Tibial nerve (tissue), 4 donors: Measurements from ENCODE around the gene IDS. TPM values are rescaled to one million over a fixed set of nuclear protein-coding genes. Genes with fewer than 3 reads are reported as not detected.

Experiments
- DNase-seq, 2 donors: peaks; one replicate each; pipeline ENCODE4 v3.0.0-alpha.2; 2019; ENCODE audit warnings: low spot score in 2 of 2
- H3K27ac ChIP-seq, 4 donors: fragments of 200-600 bp; sonication (generic) in 3 of 4; one replicate each; pipeline ENCODE4 v1.5.1; 2017 to 2019; ENCODE audit warnings: mild to moderate bottlenecking in 1 of 4
- H3K27me3 ChIP-seq, 2 donors: fragments of 200-600 bp; sonication (generic) in 1 of 2; one replicate each; pipeline versions ENCODE4 v1.5.1 to v1.6.0; 2017 to 2019
- H3K36me3 ChIP-seq, 3 donors: fragments of 200-600 bp; sonication (generic); one replicate each; pipeline ENCODE4 v1.5.1; 2018 to 2019
- H3K4me1 ChIP-seq, 4 donors: fragments of 200-600 bp; sonication (generic) in 3 of 4; one replicate each; pipeline ENCODE4 v1.5.1; 2017 to 2019
- H3K4me3 ChIP-seq, 4 donors: fragments of 200-600 bp; sonication (generic) in 3 of 4; one replicate each; pipeline ENCODE4 v1.5.1; 2017 to 2019; ENCODE audit warnings: mild to moderate bottlenecking in 1 of 4, moderate library complexity in 1 of 4
- H3K9me3 ChIP-seq, 4 donors: fragments of 200-600 bp; sonication (generic) in 3 of 4; one replicate each; pipeline ENCODE4 v1.5.1; 2017 to 2019
- CTCF ChIP-seq, 5 experiments: fragments of 200-600 bp in 3 of 5; fragments of 450-650 bp in 2 of 5; sonication (generic) in 3 of 5; IDR thresholded peaks; one replicate each; pipeline ENCODE4 v1.5.1; 2016 to 2019; ENCODE audit warnings: antibody characterized with exemption in 5 of 5, mild to moderate bottlenecking in 3 of 5, moderate library complexity in 2 of 5
- EP300 ChIP-seq, 2 donors: sonication (generic); formaldehyde crosslinking; IDR thresholded peaks; one replicate each; pipeline ENCODE4 v1.6.1; 2017; ENCODE audit warnings: antibody characterized with exemption in 2 of 2, mild to moderate bottlenecking in 1 of 2
- POLR2A ChIP-seq, 2 donors: fragments of 450-650 bp; IDR thresholded peaks; one replicate each; pipeline ENCODE4 v1.6.1; 2017; ENCODE audit warnings: antibody characterized with exemption in 2 of 2, mild to moderate bottlenecking in 2 of 2, moderate library complexity in 2 of 2
- WGBS, 2 donors: methylation state at CpG; one replicate each; pipeline ENCODE4 v1.1.5; 2018; 5-methylcytosine and 5-hydroxymethylcytosine counted together
- total RNA-seq, 4 donors: library from RNA; depleted of rRNA; stranded (reverse); fragments of >200 nt; gene quantifications; one replicate each; pipeline ENCODE4 v1.1.0, GENCODE V29; 2016

Gene IDS
- total RNA-seq, 4 donors from 2014 or later = 68.4 to 118 (median 92.4) TPM

GRCh38 chrX:149462849-149463248 lies 42.3 kb downstream of the IDS start:
- Histone ChIP-seq H3K36me3 (no peaks in the 10 kb centered on the region), H3K4me3 (no peak overlapping the region), H3K27ac (no peak overlapping the region), H3K9me3 (no peaks in the 10 kb centered on the region), H3K4me1 (no peaks in the 10 kb centered on the region), H3K27me3 (no peaks in the 10 kb centered on the region)
- no peak for DNase-seq
- TF ChIP-seq POLR2A (IDR thresholded peaks at IDR 0.05) (no peak), EP300 (IDR thresholded peaks at IDR 0.05) (no peak), CTCF (IDR thresholded peaks at IDR 0.05) (no peak)
- 11 to 65% methylated on average over 1 of the region's 1 CpG for WGBS, 2 donors

- 65 to 78% methylated on average over 3 of the region's 3 CpGs for WGBS, 2 donors
Observed at GRCh38 chrX:149461746-149462145, 43.4 kb downstream of the IDS start.

GRCh38 chrX:149458586-149458985 lies 46.5 kb downstream of the IDS start:
- Histone ChIP-seq H3K4me1 (no peaks in the 10 kb centered on the region), H3K9me3 (no peaks in the 10 kb centered on the region), H3K27ac (no peak overlapping the region), H3K27me3 (no peaks in the 10 kb centered on the region), H3K36me3 (no peaks in the 10 kb centered on the region), H3K4me3 (no peak overlapping the region)
- DNase-seq = no peak
- no peak for TF ChIP-seq EP300 (IDR thresholded peaks at IDR 0.05)
- no peak for TF ChIP-seq CTCF (IDR thresholded peaks at IDR 0.05)
- TF ChIP-seq POLR2A (IDR thresholded peaks at IDR 0.05) = no peak

More at GRCh38 chrX:149461746-149462145, 43.4 kb downstream of the IDS start:
- DNase-seq = no peak
- no peaks in the 10 kb centered on the region for H3K36me3 ChIP-seq
- no peak overlapping the region for H3K27ac ChIP-seq
- TF ChIP-seq CTCF (IDR thresholded peaks at IDR 0.05) (no peak), POLR2A (IDR thresholded peaks at IDR 0.05) (no peak), EP300 (IDR thresholded peaks at IDR 0.05) (no peak)
- no peaks in the 10 kb centered on the region for H3K9me3 ChIP-seq
- H3K27me3 ChIP-seq = no peaks in the 10 kb centered on the region
- no peak overlapping the region for H3K4me3 ChIP-seq
- no peaks in the 10 kb centered on the region for H3K4me1 ChIP-seq

- TF ChIP-seq CTCF (IDR thresholded peaks at IDR 0.05) (no peak), EP300 (IDR thresholded peaks at IDR 0.05) (no peak), POLR2A (IDR thresholded peaks at IDR 0.05) (no peak)
- Histone ChIP-seq H3K9me3 (no peaks in the 10 kb centered on the region), H3K36me3 (no peaks in the 10 kb centered on the region), H3K4me3 (no peak overlapping the region), H3K27me3 (no peaks in the 10 kb centered on the region), H3K27ac (no peak overlapping the region), H3K4me1 (no peaks in the 10 kb centered on the region)
- 34 to 39% methylated on average over 9 of the region's 9 CpGs for WGBS, 2 donors
- no peak for DNase-seq
Observed at GRCh38 chrX:149456476-149457245, 48.4 kb downstream of the IDS start.

- H3K4me1 ChIP-seq = no peaks in the 10 kb centered on the region
- TF ChIP-seq CTCF (IDR thresholded peaks at IDR 0.05) (no peak), EP300 (IDR thresholded peaks at IDR 0.05) (no peak), POLR2A (IDR thresholded peaks at IDR 0.05) (no peak)
Observed at GRCh38 chrX:149455934-149456333, 49.2 kb downstream of the IDS start.

More at GRCh38 chrX:149455934-149456333, 49.2 kb downstream of the IDS start:
- no peak overlapping the region for H3K4me3 ChIP-seq
- H3K27ac ChIP-seq = no peak overlapping the region
- no peaks in the 10 kb centered on the region for H3K36me3 ChIP-seq
- no peak for DNase-seq
- H3K27me3 ChIP-seq = no peaks in the 10 kb centered on the region
- H3K9me3 ChIP-seq = no peaks in the 10 kb centered on the region
